Neural cell (in vitro differentiated cells): ENCODE results near the gene DIP2C. TPM values are rescaled to one million over a fixed set of nuclear protein-coding genes. Genes with fewer than 3 reads are reported as not detected.

Source experiments
- H2AFZ ChIP-seq: fragments of 200-600, 300-800 bp; sonication (generic), shearing (Covaris generic); 2 replicates; pipeline ENCODE4 v1.6.0; 2014; ENCODE audit warnings: low read depth, mild to moderate bottlenecking, antibody characterized with exemption, low read length, moderate library complexity
- H3F3A ChIP-seq: fragments of 200-600 bp; shearing (Covaris generic); 2 replicates; pipeline ENCODE4 v1.6.1; 2016; ENCODE audit warnings: mild to moderate bottlenecking, moderate library complexity, mixed read lengths, antibody characterized with exemption, low read length; ENCODE audit not compliant: insufficient read depth, poor library complexity, severe bottlenecking
- H3K27ac ChIP-seq: fragments of 200-600, 300-800 bp; sonication (generic), shearing (Covaris generic); 2 replicates; pipeline ENCODE4 v1.5.1; 2014; ENCODE audit warnings: mild to moderate bottlenecking, low read length, moderate library complexity
- H3K27me3 ChIP-seq: fragments of 300-800, 200-600 bp; sonication (generic), shearing (Covaris generic); 2 replicates; pipeline ENCODE4 v1.6.0; 2014; ENCODE audit warnings: mild to moderate bottlenecking, low read depth, low read length, moderate library complexity; ENCODE audit not compliant: insufficient read depth
- H3K36me3 ChIP-seq: fragments of 300-800, 200-600 bp; sonication (generic), shearing (Covaris generic); 2 replicates; pipeline ENCODE4 v1.5.1; 2014; ENCODE audit warnings: mild to moderate bottlenecking, antibody characterized with exemption, low read length, moderate library complexity; ENCODE audit not compliant: insufficient read depth
- H3K4me2 ChIP-seq: fragments of 300-800, 200-600 bp; sonication (generic), shearing (Covaris generic); 2 replicates; pipeline ENCODE4 v1.6.0; 2014; ENCODE audit warnings: mild to moderate bottlenecking, low read length
- H3K4me3 ChIP-seq: fragments of 300-800, 200-600 bp; sonication (generic), shearing (Covaris generic); 2 replicates; pipeline ENCODE4 v1.5.1; 2014; ENCODE audit warnings: mild to moderate bottlenecking, low read length, moderate library complexity
- H3K79me2 ChIP-seq: fragments of 200-600 bp; shearing (Covaris generic); replicated peaks from 2 replicates; pipeline ENCODE4 v1.6.0; 2014; ENCODE audit warnings: mild to moderate bottlenecking, low read length, moderate library complexity; ENCODE audit not compliant: insufficient read depth
- H3K9ac ChIP-seq: fragments of 300-800, 200-600 bp; sonication (generic), shearing (Covaris generic); 2 replicates; pipeline ENCODE4 v1.6.1; 2016; ENCODE audit warnings: mild to moderate bottlenecking, low read length, mixed read lengths
- H3K9me2 ChIP-seq: fragments of 200-600 bp; shearing (Covaris generic); 2 replicates; pipeline ENCODE4 v1.6.1; 2016; ENCODE audit warnings: mild to moderate bottlenecking, low read length, mixed read lengths; ENCODE audit not compliant: insufficient read depth
- H3K9me3 ChIP-seq: fragments of 200-600, 300-800 bp; sonication (generic), shearing (Covaris generic); 2 replicates; pipeline ENCODE4 v1.6.1; 2016; ENCODE audit warnings: mild to moderate bottlenecking, mixed run types, low read length, moderate library complexity, mixed read lengths
- H4K20me1 ChIP-seq: fragments of 200-600 bp; shearing (Covaris generic); 2 replicates; pipeline ENCODE4 v1.6.1; 2016; ENCODE audit warnings: mild to moderate bottlenecking, mixed run types; ENCODE audit not compliant: insufficient read depth
- CTCF ChIP-seq: fragments of 450-650 bp; IDR thresholded peaks from 2 replicates; pipeline ENCODE4 v1.5.1; 2014; ENCODE audit warnings: antibody characterized with exemption, mild to moderate bottlenecking, moderate library complexity; ENCODE audit not compliant: poor library complexity, severe bottlenecking
- EP300 ChIP-seq: fragments of 450-650 bp; conservative IDR thresholded peaks from 2 replicates; pipeline ENCODE4 v1.6.1; 2014; ENCODE audit warnings: antibody characterized with exemption, mild to moderate bottlenecking, moderate library complexity; ENCODE audit not compliant: poor library complexity, severe bottlenecking
- EZH2 ChIP-seq: fragments of 200-600, 300-800 bp; shearing (Covaris generic), sonication (generic); IDR thresholded peaks from 2 replicates; pipeline ENCODE4 v1.6.1; 2014; ENCODE audit warnings: antibody characterized with exemption, low read length, borderline replicate concordance, mild to moderate bottlenecking; ENCODE audit not compliant: insufficient read depth, poor library complexity, severe bottlenecking
- MXI1 ChIP-seq: fragments of 450-650 bp; conservative IDR thresholded peaks from 2 replicates; pipeline ENCODE4 v1.6.1; 2014; ENCODE audit warnings: antibody characterized with exemption, mild to moderate bottlenecking; ENCODE audit not compliant: poor library complexity, severe bottlenecking
- POLR2AphosphoS5 ChIP-seq: IDR thresholded peaks from 2 replicates; pipeline ENCODE4 v1.6.1; 2012
- RAD21 ChIP-seq: fragments of 450-650 bp; conservative IDR thresholded peaks from 2 replicates; pipeline ENCODE4 v1.6.1; 2014; ENCODE audit warnings: antibody characterized with exemption, mild to moderate bottlenecking, moderate library complexity
- REST ChIP-seq: IDR thresholded peaks from 2 replicates; pipeline ENCODE4 v1.6.1; 2012; ENCODE audit warnings: borderline replicate concordance
- SMC3 ChIP-seq: fragments of 450-650 bp; conservative IDR thresholded peaks from 2 replicates; pipeline ENCODE4 v1.6.1; 2014; ENCODE audit warnings: antibody characterized with exemption, mild to moderate bottlenecking, moderate library complexity; ENCODE audit not compliant: poor library complexity
- TAF1 ChIP-seq: IDR thresholded peaks from 2 replicates; pipeline ENCODE4 v1.6.1; 2012; ENCODE audit warnings: low read depth
- polyA plus RNA-seq: library from polyadenylated mRNA; depleted of rRNA; stranded (reverse); fragments of >200 nt; gene quantifications from 2 replicates; pipeline ENCODE4 v1.2.3, GENCODE V29; 2014

DIP2C gene
- polyA plus RNA-seq, 1 donor from 2014 or later: 24.1 TPM

DNA sequence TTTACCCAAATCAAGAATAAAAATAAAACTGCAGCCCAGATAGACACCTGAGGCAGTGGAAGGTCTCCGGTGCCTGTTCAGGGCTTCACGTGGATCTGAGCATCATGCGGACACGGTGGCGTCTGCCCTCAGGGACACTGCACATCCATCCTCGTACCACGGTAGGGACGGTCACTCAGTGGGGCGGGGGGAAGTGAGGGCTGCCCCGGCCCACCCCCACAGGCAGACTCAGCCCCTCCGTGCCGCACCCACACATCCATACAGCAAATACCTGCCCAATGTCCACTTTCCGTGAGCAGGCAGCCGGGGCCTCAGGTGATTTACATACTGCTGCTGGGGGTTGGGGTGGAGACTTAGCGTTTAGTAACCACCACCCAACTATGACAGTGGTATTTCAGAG lies 207.8 kb downstream of the DIP2C start:
- no peak for TF ChIP-seq CTCF
- no peak for TF ChIP-seq MXI1
- TF ChIP-seq EP300: no peak
- Histone ChIP-seq H3K36me3 (no peaks in the 10 kb centered on the region), H3K27ac (no peak overlapping the region), H3K9ac (no peak overlapping the region), H3K9me3 (no peaks in the 10 kb centered on the region), H3F3A (no peaks in the 10 kb centered on the region), H4K20me1 (no peaks in the 10 kb centered on the region), H3K4me2 (no peak overlapping the region), H3K9me2 (no peaks in the 10 kb centered on the region), H3K4me3 (no peak overlapping the region), H3K27me3 (no peaks in the 10 kb centered on the region), H3K79me2 (no peaks in the 10 kb centered on the region), H2AFZ (no peak overlapping the region)

DNA sequence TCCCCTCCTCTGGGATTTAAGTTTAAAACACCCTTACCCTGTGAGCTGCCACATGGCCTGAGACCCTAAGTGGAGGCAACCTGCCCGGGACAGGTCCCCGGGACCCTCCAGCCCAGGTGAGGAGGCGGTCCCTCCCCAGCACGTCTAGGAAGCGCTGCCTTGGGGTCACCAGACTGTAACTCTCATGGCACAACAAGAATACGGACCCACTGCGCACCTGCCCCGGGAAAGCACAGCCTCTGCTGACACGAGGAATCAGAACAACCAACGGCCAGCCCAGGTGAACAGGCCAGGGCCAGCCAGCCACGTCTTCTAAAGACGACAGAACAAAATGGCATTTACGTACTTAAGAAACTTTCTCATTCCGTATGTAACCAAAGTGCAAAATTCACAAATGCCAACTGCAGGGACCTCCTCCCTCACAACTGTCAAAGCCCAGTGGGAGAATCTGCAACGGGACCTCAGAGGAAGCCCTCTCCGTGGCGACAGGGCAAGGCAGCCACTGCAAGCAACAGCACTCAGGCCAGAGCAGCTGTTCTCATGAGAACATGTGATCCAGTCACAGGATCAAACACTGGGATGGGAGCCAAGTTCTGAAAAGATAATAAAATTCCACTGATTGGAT lies 208.4 kb downstream of the DIP2C start:
- H3K9ac ChIP-seq: no peak overlapping the region
- no peak overlapping the region for H3K4me2 ChIP-seq
- no peak overlapping the region for H2AFZ ChIP-seq
- H4K20me1 ChIP-seq: no peaks in the 10 kb centered on the region
- H3F3A ChIP-seq: no peaks in the 10 kb centered on the region
- H3K9me2 ChIP-seq: no peaks in the 10 kb centered on the region
- H3K36me3 ChIP-seq: no peaks in the 10 kb centered on the region
- no peak overlapping the region for H3K27ac ChIP-seq
- TF ChIP-seq CTCF: no peak
- no peak for TF ChIP-seq SMC3
- TF ChIP-seq EP300: no peak
- TF ChIP-seq POLR2AphosphoS5: no peak
- no peak for TF ChIP-seq REST
- TF ChIP-seq EZH2: no peak
- no peak for TF ChIP-seq RAD21
- TF ChIP-seq TAF1: no peak
- no peak for TF ChIP-seq MXI1
- no peaks in the 10 kb centered on the region for H3K27me3 ChIP-seq
- no peaks in the 10 kb centered on the region for H3K9me3 ChIP-seq
- no peaks in the 10 kb centered on the region for H3K79me2 ChIP-seq
- no peak overlapping the region for H3K4me3 ChIP-seq
